SU-DHL-6 (cell line): ENCODE measurements around the gene MAX.

Experiments used
- H2AFZ ChIP-seq: fragments of 200-600 bp; sonication (generic); 2 replicates; pipeline ENCODE4 v1.6.1; 2014; ENCODE audit warnings: low read depth, mild to moderate bottlenecking, moderate library complexity, mixed read lengths, antibody characterized with exemption, low read length; ENCODE audit not compliant: severe bottlenecking
- H3F3A ChIP-seq: fragments of 200-600 bp; shearing (Covaris generic); 2 replicates; pipeline ENCODE4 v1.6.0; 2016; ENCODE audit warnings: antibody characterized with exemption, mild to moderate bottlenecking; ENCODE audit not compliant: insufficient read depth
- H3K27ac ChIP-seq: fragments of 200-600 bp; sonication (generic); 2 replicates; pipeline ENCODE4 v1.5.1; 2016; ENCODE audit warnings: low read depth, mild to moderate bottlenecking, low read length, moderate library complexity, mixed read lengths
- H3K27me3 ChIP-seq: fragments of 200-600 bp; sonication (generic), shearing (Covaris generic); 2 replicates; pipeline ENCODE4 v1.6.0; 2014; ENCODE audit warnings: mild to moderate bottlenecking, low read length
- H3K36me3 ChIP-seq: fragments of 200-600 bp; sonication (generic); 2 replicates; pipeline ENCODE4 v1.6.1; 2014; ENCODE audit warnings: mild to moderate bottlenecking, low read length, mixed read lengths
- H3K4me2 ChIP-seq: fragments of 300-600, 200-600 bp; shearing (Covaris generic), sonication (generic); 2 replicates; pipeline ENCODE4 v1.6.0; 2014; ENCODE audit warnings: low read length, low read depth, mild to moderate bottlenecking; ENCODE audit not compliant: poor library complexity, severe bottlenecking
- H3K4me3 ChIP-seq: fragments of 200-600 bp; sonication (generic); 2 replicates; pipeline ENCODE4 v1.5.1; 2014; ENCODE audit warnings: antibody characterized with exemption, low read length, mild to moderate bottlenecking, mixed read lengths; ENCODE audit not compliant: insufficient read depth, poor library complexity, severe bottlenecking
- H3K79me2 ChIP-seq: fragments of 200-600 bp; sonication (generic); 2 replicates; pipeline ENCODE4 v1.6.1; 2014; ENCODE audit warnings: mild to moderate bottlenecking, low read length, moderate library complexity; ENCODE audit not compliant: insufficient read depth
- H3K9ac ChIP-seq: fragments of 200-600 bp; sonication (generic); 2 replicates; pipeline ENCODE4 v1.7.0; 2014; ENCODE audit warnings: mild to moderate bottlenecking, low read length
- H3K9me2 ChIP-seq: fragments of 200-600 bp; sonication (generic); replicated peaks from 2 replicates; pipeline ENCODE4 v1.6.1; 2014; ENCODE audit warnings: low read length; ENCODE audit not compliant: insufficient read depth
- H3K9me3 ChIP-seq: fragments of 200-600 bp; sonication (generic); 2 replicates; pipeline ENCODE4 v1.6.1; 2014; ENCODE audit warnings: low read length, mixed read lengths; ENCODE audit not compliant: insufficient read depth
- H4K20me1 ChIP-seq: fragments of 200-600 bp; sonication (generic); 2 replicates; pipeline ENCODE4 v1.6.1; 2014; ENCODE audit warnings: low read depth, mild to moderate bottlenecking, antibody characterized with exemption, low read length, moderate library complexity, mixed read lengths
- EZH2phosphoT487 ChIP-seq: fragments of 200-600 bp; sonication (generic), shearing (Covaris generic); conservative IDR thresholded peaks from 2 replicates; pipeline ENCODE4 v1.6.1; 2018; ENCODE audit warnings: mild to moderate bottlenecking, antibody characterized with exemption, low read length, moderate library complexity, mixed read lengths
- TF ChIP-seq, protein P1 (sequence below): fragments of 200-600 bp; sonication (generic); IDR thresholded peaks from one replicate; pipeline ENCODE4 v1.5.1; 2017; ENCODE audit warnings: antibody characterized with exemption, mild to moderate bottlenecking, low read length, moderate library complexity; ENCODE audit not compliant: insufficient read depth, poor library complexity, severe bottlenecking

MAX gene

DNA sequence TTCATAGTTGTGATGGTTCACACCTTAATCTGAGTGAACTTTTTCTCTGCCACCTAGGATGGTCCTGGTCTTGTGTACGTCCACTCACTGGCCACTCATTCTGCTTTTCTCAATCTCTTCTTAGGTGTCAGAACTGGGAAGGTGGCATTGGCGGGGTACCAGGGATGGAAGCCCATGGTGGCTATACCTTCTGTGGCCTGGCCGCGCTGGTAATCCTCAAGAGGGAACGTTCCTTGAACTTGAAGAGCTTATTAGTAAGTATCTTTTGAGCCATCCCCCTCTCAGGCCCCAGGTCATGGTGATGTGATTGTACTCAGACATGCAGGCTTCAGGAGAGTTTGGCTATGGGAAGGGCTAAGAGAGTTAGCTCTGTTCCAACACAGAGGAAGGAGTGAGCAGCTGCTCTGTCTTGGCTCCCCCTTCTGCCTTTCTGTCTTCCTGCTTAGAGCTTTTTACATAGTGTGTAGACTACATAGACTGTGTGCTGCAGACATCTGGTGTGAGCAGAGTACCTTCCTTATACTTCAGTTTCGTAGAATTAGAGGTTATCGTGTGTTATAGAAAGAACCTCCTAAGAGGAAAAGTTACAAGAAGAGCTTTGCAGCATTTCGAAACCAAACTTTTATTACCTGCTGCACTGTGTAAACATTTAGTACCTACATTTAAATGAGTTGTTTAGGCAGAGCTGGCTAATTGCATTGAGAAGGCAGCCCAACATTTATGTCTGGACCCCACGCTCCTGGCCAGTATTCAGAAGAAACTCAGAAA lies 61.5 kb downstream of the MAX start:
- no peaks in the 10 kb centered on the region for H3K79me2 ChIP-seq
- H3K9me2 ChIP-seq: no peaks in the 10 kb centered on the region
- H2AFZ ChIP-seq: no peak overlapping the region
- H3K9me3 ChIP-seq: no peaks in the 10 kb centered on the region
- no peaks in the 10 kb centered on the region for H4K20me1 ChIP-seq
- no peaks in the 10 kb centered on the region for H3K27me3 ChIP-seq
- H3K9ac ChIP-seq: no peak overlapping the region
- TF ChIP-seq, protein P1, sequence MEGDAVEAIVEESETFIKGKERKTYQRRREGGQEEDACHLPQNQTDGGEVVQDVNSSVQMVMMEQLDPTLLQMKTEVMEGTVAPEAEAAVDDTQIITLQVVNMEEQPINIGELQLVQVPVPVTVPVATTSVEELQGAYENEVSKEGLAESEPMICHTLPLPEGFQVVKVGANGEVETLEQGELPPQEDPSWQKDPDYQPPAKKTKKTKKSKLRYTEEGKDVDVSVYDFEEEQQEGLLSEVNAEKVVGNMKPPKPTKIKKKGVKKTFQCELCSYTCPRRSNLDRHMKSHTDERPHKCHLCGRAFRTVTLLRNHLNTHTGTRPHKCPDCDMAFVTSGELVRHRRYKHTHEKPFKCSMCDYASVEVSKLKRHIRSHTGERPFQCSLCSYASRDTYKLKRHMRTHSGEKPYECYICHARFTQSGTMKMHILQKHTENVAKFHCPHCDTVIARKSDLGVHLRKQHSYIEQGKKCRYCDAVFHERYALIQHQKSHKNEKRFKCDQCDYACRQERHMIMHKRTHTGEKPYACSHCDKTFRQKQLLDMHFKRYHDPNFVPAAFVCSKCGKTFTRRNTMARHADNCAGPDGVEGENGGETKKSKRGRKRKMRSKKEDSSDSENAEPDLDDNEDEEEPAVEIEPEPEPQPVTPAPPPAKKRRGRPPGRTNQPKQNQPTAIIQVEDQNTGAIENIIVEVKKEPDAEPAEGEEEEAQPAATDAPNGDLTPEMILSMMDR: no peak
- TF ChIP-seq EZH2phosphoT487: no peak
- H3K4me3 ChIP-seq: no peak overlapping the region
- no peak overlapping the region for H3K4me2 ChIP-seq
- no peaks in the 10 kb centered on the region for H3K36me3 ChIP-seq
- no peaks in the 10 kb centered on the region for H3F3A ChIP-seq
- no peak overlapping the region for H3K27ac ChIP-seq

DNA sequence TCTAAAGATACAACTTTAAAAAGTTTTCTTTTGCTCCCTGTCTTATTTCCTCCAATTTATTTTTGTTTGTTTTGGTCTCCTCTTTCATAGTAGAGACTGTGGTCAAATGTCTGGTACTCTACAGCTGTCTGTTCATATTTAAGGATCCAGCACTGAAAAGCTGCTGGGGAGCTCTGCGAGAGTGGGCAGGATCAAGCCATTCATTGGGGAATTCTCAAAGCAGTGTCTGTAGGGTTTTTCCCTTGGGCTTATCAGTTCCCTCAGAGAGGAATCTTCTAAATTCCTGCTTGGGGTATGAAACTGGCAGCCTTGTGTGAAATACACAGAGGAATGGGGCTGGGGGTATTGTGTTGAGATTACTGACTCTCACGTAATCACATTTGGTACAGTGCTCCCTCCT lies 63.4 kb downstream of the MAX start:
- no peak overlapping the region for H3K27ac ChIP-seq

DNA sequence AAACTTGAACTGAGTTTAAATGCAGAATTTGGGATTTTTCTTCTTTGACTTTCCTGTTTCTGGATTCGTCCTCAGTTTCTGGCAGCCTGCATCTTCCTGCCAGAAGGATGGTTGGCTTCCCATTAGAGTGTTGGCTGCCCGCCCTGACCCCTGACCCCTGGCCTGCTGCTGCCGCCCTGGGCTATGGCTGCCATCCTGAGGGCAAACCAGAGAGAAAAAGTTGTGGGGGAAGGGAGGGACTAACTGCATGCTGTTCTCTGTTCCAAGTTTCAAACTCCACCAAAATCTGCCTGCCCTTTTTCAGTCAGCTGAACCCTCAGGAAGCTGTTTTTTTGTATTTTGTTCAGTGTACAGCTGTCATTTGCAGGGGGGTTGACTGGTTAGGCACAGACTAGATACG lies 67.3 kb downstream of the MAX start:
- no peaks in the 10 kb centered on the region for H3F3A ChIP-seq
- no peaks in the 10 kb centered on the region for H3K9me2 ChIP-seq
- H3K4me2 ChIP-seq: no peak overlapping the region
- TF ChIP-seq EZH2phosphoT487: no peak
- TF ChIP-seq, protein P1: no peak
- no peaks in the 10 kb centered on the region for H4K20me1 ChIP-seq
- H3K4me3 ChIP-seq: no peak overlapping the region
- no peak overlapping the region for H2AFZ ChIP-seq
- H3K9ac ChIP-seq: no peak overlapping the region
- H3K27ac ChIP-seq: no peak overlapping the region
- peaks cover 2% of the 10 kb centered on the region; the same call in 1 of the 2 replicates for H3K36me3 ChIP-seq
- no peaks in the 10 kb centered on the region for H3K79me2 ChIP-seq
- H3K9me3 ChIP-seq: no peaks in the 10 kb centered on the region
- H3K27me3 ChIP-seq: no peaks in the 10 kb centered on the region

More for the DNA sequence above, 63.4 kb downstream of the MAX start:
- H3K9me2 ChIP-seq: no peaks in the 10 kb centered on the region
- H3K27me3 ChIP-seq: no peaks in the 10 kb centered on the region
- no peak overlapping the region for H3K4me3 ChIP-seq
- H3K9ac ChIP-seq: no peak overlapping the region
- no peaks in the 10 kb centered on the region for H3K9me3 ChIP-seq
- no peaks in the 10 kb centered on the region for H3K79me2 ChIP-seq
- H3F3A ChIP-seq: no peaks in the 10 kb centered on the region
- H2AFZ ChIP-seq: no peak overlapping the region
- H4K20me1 ChIP-seq: no peaks in the 10 kb centered on the region
- H3K36me3 ChIP-seq: no peaks in the 10 kb centered on the region
- no peak overlapping the region for H3K4me2 ChIP-seq
- no peak for TF ChIP-seq EZH2phosphoT487
- TF ChIP-seq, protein P1: no peak
